IPS-18a (cell line): ENCODE results near the gene SIGLECL1.
"Not testable (repeated sequence)": the region's sequence is repeated elsewhere in the genome, so short reads cannot be mapped to it uniquely, and the experiment has no call there.

Experiments
- H3K27ac ChIP-seq: one replicate; pipeline ENCODE4 v1.5.1; 2013; ENCODE audit warnings: low read length
- H3K27me3 ChIP-seq: one replicate; pipeline ENCODE4 v1.6.1; 2013; ENCODE audit warnings: mild to moderate bottlenecking, low read length; ENCODE audit not compliant: control insufficient read depth, insufficient read depth
- H3K36me3 ChIP-seq: one replicate; pipeline ENCODE4 v1.6.1; 2013; ENCODE audit warnings: low read depth, low read length; ENCODE audit not compliant: control insufficient read depth
- H3K4me1 ChIP-seq: one replicate; pipeline ENCODE4 v1.6.1; 2013; ENCODE audit warnings: low read depth, low read length; ENCODE audit not compliant: control insufficient read depth
- H3K4me3 ChIP-seq: one replicate; pipeline ENCODE4 v1.5.1; 2013; ENCODE audit warnings: low read length
- H3K9ac ChIP-seq: one replicate; pipeline ENCODE4 v1.6.1; 2013; ENCODE audit warnings: mild to moderate bottlenecking, low read length, moderate library complexity
- H3K9me3 ChIP-seq: one replicate; pipeline ENCODE4 v1.6.1; 2013; ENCODE audit warnings: low read depth, low read length; ENCODE audit not compliant: control insufficient read depth

Gene SIGLECL1

GRCh38 chr19:51250786-51251467 lies at the start of gene SIGLECL1:
Gene SIGLECL1 (plus strand): TSS chr19:51251080. CDS start chr19:51264073, 12,993 bp downstream.
- H3K27ac ChIP-seq, result no peak within 1 kb of the TSS
- no peaks in the 10 kb centered on the region for H3K27me3 ChIP-seq
- H3K4me1 ChIP-seq, result peaks cover 3% of the 10 kb centered on the region
- no peak within 1 kb of the TSS for H3K9ac ChIP-seq
- no peak within 1 kb of the TSS for H3K4me3 ChIP-seq
- no peaks in the 10 kb centered on the region for H3K36me3 ChIP-seq
- H3K9me3 ChIP-seq, result no peaks in the 10 kb centered on the region

- Histone ChIP-seq H3K27me3 (no peaks in the 10 kb centered on the region), H3K4me3 (no peak overlapping the region)
These were observed 49.2 kb upstream of the SIGLECL1 start for GRCh38 chr19:51201712-51202111.

GRCh38 chr19:51203916-51204315 lies 47.0 kb upstream of the SIGLECL1 start:
- H3K9ac ChIP-seq, result no peak overlapping the region
- no peaks in the 10 kb centered on the region for H3K4me1 ChIP-seq
- H3K27me3 ChIP-seq, result no peaks in the 10 kb centered on the region
- H3K9me3 ChIP-seq, result no peaks in the 10 kb centered on the region
- no peak overlapping the region for H3K27ac ChIP-seq
- H3K4me3 ChIP-seq, result no peak overlapping the region
- no peaks in the 10 kb centered on the region for H3K36me3 ChIP-seq

More at GRCh38 chr19:51201712-51202111, 49.2 kb upstream of the SIGLECL1 start:
- Histone ChIP-seq H3K4me1 (no peaks in the 10 kb centered on the region), H3K9ac (no peak overlapping the region), H3K36me3 (no peaks in the 10 kb centered on the region), H3K9me3 (no peaks in the 10 kb centered on the region), H3K27ac (no peak overlapping the region)

- Histone ChIP-seq H3K27ac (no peak overlapping the region), H3K4me1 (no peaks in the 10 kb centered on the region), H3K4me3 (no peak overlapping the region), H3K36me3 (no peaks in the 10 kb centered on the region), H3K9me3 (no peaks in the 10 kb centered on the region), H3K9ac (no peak overlapping the region), H3K27me3 (no peaks in the 10 kb centered on the region)
These were observed 46.6 kb upstream of the SIGLECL1 start for GRCh38 chr19:51204321-51204720.

- Histone ChIP-seq H3K4me1 (no peaks in the 10 kb centered on the region), H3K27me3 (no peaks in the 10 kb centered on the region), H3K9me3 (no peaks in the 10 kb centered on the region), H3K4me3 (no peak overlapping the region), H3K27ac (no peak overlapping the region), H3K9ac (no peak overlapping the region), H3K36me3 (no peaks in the 10 kb centered on the region)
These were observed 43.1 kb upstream of the SIGLECL1 start for GRCh38 chr19:51207747-51208146.

GRCh38 chr19:51210191-51210784 lies 40.6 kb upstream of the SIGLECL1 start:
- no peaks in the 10 kb centered on the region for H3K9me3 ChIP-seq
- H3K4me1 ChIP-seq, result no peaks in the 10 kb centered on the region
- no peaks in the 10 kb centered on the region for H3K36me3 ChIP-seq
- H3K9ac ChIP-seq, result no peak overlapping the region
- no peak overlapping the region for H3K27ac ChIP-seq
- H3K4me3 ChIP-seq, result no peak overlapping the region
- no peaks in the 10 kb centered on the region for H3K27me3 ChIP-seq

GRCh38 chr19:51210874-51211361 lies 40.0 kb upstream of the SIGLECL1 start:
- not testable (repeated sequence) for H3K27me3 ChIP-seq, H3K9ac ChIP-seq, H3K36me3 ChIP-seq, H3K4me3 ChIP-seq, H3K4me1 ChIP-seq, H3K9me3 ChIP-seq, H3K27ac ChIP-seq

- no peak overlapping the region for H3K27ac ChIP-seq
- no peaks in the 10 kb centered on the region for H3K27me3 ChIP-seq
- H3K4me3 ChIP-seq, result no peak overlapping the region
- H3K4me1 ChIP-seq, result no peaks in the 10 kb centered on the region
- H3K36me3 ChIP-seq, result no peaks in the 10 kb centered on the region
- H3K9ac ChIP-seq, result no peak overlapping the region
- no peaks in the 10 kb centered on the region for H3K9me3 ChIP-seq
These were observed 39.0 kb upstream of the SIGLECL1 start for GRCh38 chr19:51211833-51212232.

GRCh38 chr19:51219307-51219706 lies 31.6 kb upstream of the SIGLECL1 start:
- Histone ChIP-seq H3K27me3 (no peaks in the 10 kb centered on the region), H3K36me3 (no peaks in the 10 kb centered on the region), H3K9ac (no peak overlapping the region), H3K4me1 (no peaks in the 10 kb centered on the region), H3K9me3 (no peaks in the 10 kb centered on the region), H3K27ac (no peak overlapping the region), H3K4me3 (no peak overlapping the region)

- Histone ChIP-seq H3K4me1 (no peaks in the 10 kb centered on the region), H3K4me3 (no peak overlapping the region), H3K27ac (no peak overlapping the region), H3K27me3 (no peaks in the 10 kb centered on the region), H3K9me3 (no peaks in the 10 kb centered on the region), H3K9ac (no peak overlapping the region), H3K36me3 (no peaks in the 10 kb centered on the region)
These were observed 30.9 kb upstream of the SIGLECL1 start for GRCh38 chr19:51219971-51220370.

- Histone ChIP-seq H3K36me3 (no peaks in the 10 kb centered on the region), H3K9ac (no peak overlapping the region), H3K4me1 (no peaks in the 10 kb centered on the region), H3K4me3 (no peak overlapping the region), H3K9me3 (no peaks in the 10 kb centered on the region), H3K27ac (no peak overlapping the region), H3K27me3 (no peaks in the 10 kb centered on the region)
These were observed 29.9 kb upstream of the SIGLECL1 start for GRCh38 chr19:51220996-51221395.

- Histone ChIP-seq H3K4me1 (no peaks in the 10 kb centered on the region), H3K4me3 (no peak overlapping the region), H3K27me3 (no peaks in the 10 kb centered on the region), H3K9ac (no peak overlapping the region), H3K27ac (no peak overlapping the region), H3K36me3 (no peaks in the 10 kb centered on the region), H3K9me3 (no peaks in the 10 kb centered on the region)
These were observed 26.7 kb upstream of the SIGLECL1 start for GRCh38 chr19:51224163-51224641.
